Ovary (tissue), 3 donors: ENCODE data around the gene ARHGAP21.

Source experiments
- CTCF ChIP-seq, 3 donors: fragments of 450-650 bp in 2 of 3; fragments of 200-600 bp in 1 of 3; IDR thresholded peaks; one replicate each; pipeline versions ENCODE4 v1.5.1 to v1.8.0; 2016 to 2022; ENCODE audit warnings: antibody characterized with exemption in 3 of 3, mild to moderate bottlenecking in 1 of 3
- EP300 ChIP-seq: sonication (generic); formaldehyde crosslinking; IDR thresholded peaks from one replicate; pipeline ENCODE4 v1.6.1; 2017; ENCODE audit warnings: antibody characterized with exemption
- POLR2A ChIP-seq: fragments of 450-650 bp; IDR thresholded peaks from one replicate; pipeline ENCODE4 v1.6.1; 2017; ENCODE audit warnings: antibody characterized with exemption, mild to moderate bottlenecking, moderate library complexity
- donor health status: DM: no; HTN: no; CAD: no.

GRCh38 chr10:24568042-24568441 lies 155.6 kb downstream of the ARHGAP21 start:
- TF ChIP-seq CTCF (IDR thresholded peaks at IDR 0.05) (no peak), POLR2A (no peak), EP300 (no peak)
